Progenitor cell of endocrine pancreas (in vitro differentiated cells): ENCODE results near the gene C19orf12. TPM values are rescaled to one million over a fixed set of nuclear protein-coding genes. Genes with fewer than 3 reads are reported as not detected.

ENCODE experiments used
- DNase-seq: peaks from one replicate; pipeline ENCODE4 v3.0.0; 2021; ENCODE audit warnings: low spot score; ENCODE audit not compliant: unreplicated experiment
- H3K27ac Mint-ChIP-seq: 2 replicates; pipeline ENCODE4 v1.8.0; 2021; ENCODE audit warnings: mild to moderate bottlenecking, moderate library complexity, mixed read lengths
- H3K27me3 Mint-ChIP-seq: 2 replicates; pipeline ENCODE4 v1.8.0; 2021; ENCODE audit warnings: mixed read lengths
- H3K36me3 Mint-ChIP-seq: 2 replicates; pipeline ENCODE4 v1.8.0; 2022; ENCODE audit warnings: mixed read lengths; ENCODE audit not compliant: insufficient read depth
- H3K4me1 Mint-ChIP-seq: 2 replicates; pipeline ENCODE4 v1.8.0; 2021; ENCODE audit warnings: low read depth, mixed read lengths
- H3K4me3 Mint-ChIP-seq: 2 replicates; pipeline ENCODE4 v1.8.0; 2021; ENCODE audit warnings: low read depth, mild to moderate bottlenecking, moderate library complexity, mixed read lengths
- H3K9me3 Mint-ChIP-seq: 2 replicates; pipeline ENCODE4 v1.8.0; 2021; ENCODE audit warnings: low read depth, mixed read lengths
- total RNA-seq: library from RNA; stranded (reverse); gene quantifications from 2 replicates; pipeline ENCODE4 v1.2.1, GENCODE V29; 2021
- TF ChIP-seq, protein P1 (sequence below): fragments of 200-600 bp; sonication (generic); IDR thresholded peaks from one replicate; pipeline ENCODE4 v1.5.0; 2021; ENCODE audit warnings: antibody characterized with exemption, mild to moderate bottlenecking; ENCODE audit not compliant: unreplicated experiment

C19orf12 gene
- total RNA-seq, 1 donor from 2014 or later, result 37.6 TPM

DNA sequence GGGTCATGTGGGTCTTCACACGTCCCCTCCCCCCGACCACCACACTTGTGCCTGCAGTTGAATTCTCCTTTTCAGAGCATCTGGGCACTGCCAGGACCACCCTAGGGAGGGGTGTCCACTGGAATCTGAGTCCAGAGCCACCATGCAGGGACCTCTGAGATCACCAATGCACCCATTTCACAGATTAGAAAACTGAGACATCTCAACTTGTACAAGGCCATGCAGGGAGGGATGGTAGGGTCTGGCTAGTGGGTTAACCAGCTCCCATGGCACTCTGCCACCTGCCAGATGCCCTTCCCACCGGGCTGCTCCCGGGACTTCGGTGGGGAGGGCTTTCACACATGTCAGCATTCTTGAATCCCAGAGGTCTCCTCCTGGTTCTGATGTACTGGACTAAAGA lies 44.3 kb upstream of the C19orf12 start:
- no peak for DNase-seq
- H3K4me3 Mint-ChIP-seq, result no peak overlapping the region
- no peaks in the 10 kb centered on the region for H3K9me3 Mint-ChIP-seq
- peaks cover 3% of the 10 kb centered on the region for H3K27me3 Mint-ChIP-seq
- TF ChIP-seq, protein P1, sequence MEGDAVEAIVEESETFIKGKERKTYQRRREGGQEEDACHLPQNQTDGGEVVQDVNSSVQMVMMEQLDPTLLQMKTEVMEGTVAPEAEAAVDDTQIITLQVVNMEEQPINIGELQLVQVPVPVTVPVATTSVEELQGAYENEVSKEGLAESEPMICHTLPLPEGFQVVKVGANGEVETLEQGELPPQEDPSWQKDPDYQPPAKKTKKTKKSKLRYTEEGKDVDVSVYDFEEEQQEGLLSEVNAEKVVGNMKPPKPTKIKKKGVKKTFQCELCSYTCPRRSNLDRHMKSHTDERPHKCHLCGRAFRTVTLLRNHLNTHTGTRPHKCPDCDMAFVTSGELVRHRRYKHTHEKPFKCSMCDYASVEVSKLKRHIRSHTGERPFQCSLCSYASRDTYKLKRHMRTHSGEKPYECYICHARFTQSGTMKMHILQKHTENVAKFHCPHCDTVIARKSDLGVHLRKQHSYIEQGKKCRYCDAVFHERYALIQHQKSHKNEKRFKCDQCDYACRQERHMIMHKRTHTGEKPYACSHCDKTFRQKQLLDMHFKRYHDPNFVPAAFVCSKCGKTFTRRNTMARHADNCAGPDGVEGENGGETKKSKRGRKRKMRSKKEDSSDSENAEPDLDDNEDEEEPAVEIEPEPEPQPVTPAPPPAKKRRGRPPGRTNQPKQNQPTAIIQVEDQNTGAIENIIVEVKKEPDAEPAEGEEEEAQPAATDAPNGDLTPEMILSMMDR, result no peak
- H3K4me1 Mint-ChIP-seq, result no peaks in the 10 kb centered on the region
- H3K27ac Mint-ChIP-seq, result no peak overlapping the region
- H3K36me3 Mint-ChIP-seq, result no peaks in the 10 kb centered on the region

- Mint-ChIP-seq H3K9me3 (no peaks in the 10 kb centered on the region), H3K27me3 (peaks cover 3% of the 10 kb centered on the region), H3K4me3 (no peak overlapping the region), H3K4me1 (no peaks in the 10 kb centered on the region), H3K36me3 (no peaks in the 10 kb centered on the region), H3K27ac (no peak overlapping the region)
- no peak for DNase-seq
- TF ChIP-seq, protein P1, result no peak
These were observed 43.8 kb upstream of the C19orf12 start for GRCh38 chr19:29758863-29759262.

GRCh38 chr19:29757551-29757950 lies 42.5 kb upstream of the C19orf12 start:
- Mint-ChIP-seq H3K4me3 (no peak overlapping the region), H3K36me3 (no peaks in the 10 kb centered on the region), H3K27me3 (no peaks in the 10 kb centered on the region), H3K4me1 (no peaks in the 10 kb centered on the region), H3K9me3 (no peaks in the 10 kb centered on the region), H3K27ac (no peak overlapping the region)
- TF ChIP-seq, protein P1, result no peak
- no peak for DNase-seq

DNA sequence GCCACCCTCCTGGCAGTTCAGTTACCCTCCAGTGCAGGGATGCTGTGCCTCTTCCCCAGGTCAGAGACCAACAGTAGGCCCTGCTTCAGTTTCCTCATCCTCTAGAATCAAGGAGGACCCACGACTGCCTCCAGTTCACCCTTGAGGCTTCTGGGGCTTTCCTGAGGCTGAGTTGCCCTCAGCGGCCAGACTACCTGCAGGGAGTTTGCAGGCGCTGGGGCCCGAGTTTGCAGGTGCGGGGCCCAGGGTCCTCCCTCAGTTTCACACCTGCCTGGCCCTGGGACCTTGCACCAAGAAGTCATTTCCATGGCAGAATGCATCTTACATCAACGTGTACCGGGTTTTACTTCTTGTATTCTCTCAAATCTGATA lies 38.9 kb upstream of the C19orf12 start:
- Mint-ChIP-seq H3K27me3 (peaks cover 3% of the 10 kb centered on the region), H3K4me1 (no peaks in the 10 kb centered on the region), H3K9me3 (no peaks in the 10 kb centered on the region), H3K36me3 (no peaks in the 10 kb centered on the region), H3K27ac (no peak overlapping the region), H3K4me3 (no peak overlapping the region)
- TF ChIP-seq, protein P1, result no peak
- DNase-seq, result no peak

DNA sequence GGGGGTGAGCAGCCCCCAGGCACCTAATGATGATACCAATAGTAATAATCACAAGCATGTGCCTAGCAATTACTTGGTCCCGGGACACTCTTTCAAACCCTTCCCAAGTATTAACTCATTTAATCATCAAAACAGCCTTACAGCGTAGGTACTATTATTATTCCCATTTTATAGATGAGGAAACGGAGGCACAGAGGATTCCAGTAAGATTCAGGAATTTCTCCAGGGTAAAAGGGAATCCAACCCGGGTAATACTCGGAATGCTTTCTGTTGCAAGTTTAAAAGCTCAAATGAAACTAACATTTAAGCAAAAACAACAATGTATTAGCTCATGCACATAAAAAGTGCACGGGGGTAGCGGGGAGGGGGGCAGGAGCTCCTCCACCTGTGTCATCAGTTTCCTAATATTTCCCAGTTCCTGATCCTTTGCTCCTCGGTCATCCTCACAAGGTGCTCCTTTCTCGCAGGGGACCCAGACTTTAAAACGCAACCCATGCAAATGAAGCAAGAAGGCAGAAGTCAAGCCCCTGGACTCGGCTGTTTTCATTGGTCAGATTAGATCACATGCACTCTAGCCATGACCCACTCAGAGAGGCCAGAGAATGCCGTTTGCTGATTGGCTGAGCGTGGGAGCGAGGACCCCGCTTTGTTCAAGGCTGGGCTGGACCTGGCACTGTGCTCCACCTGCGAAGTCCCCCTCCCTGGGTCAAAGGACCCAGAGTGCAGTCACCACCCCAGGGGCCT lies 38.3 kb upstream of the C19orf12 start:
- Mint-ChIP-seq H3K9me3 (no peaks in the 10 kb centered on the region), H3K4me1 (no peaks in the 10 kb centered on the region), H3K36me3 (no peaks in the 10 kb centered on the region), H3K27ac (no peak overlapping the region), H3K4me3 (no peak overlapping the region), H3K27me3 (peaks cover 3% of the 10 kb centered on the region)
- TF ChIP-seq, protein P1, result no peak
- no peak for DNase-seq
